Stimulated activated CD4-positive, alpha-beta T cell treated with anti-CD3 and anti-CD28 coated beads, Interleukin-1b, Interleukin-23, amount 100 ng/mL, for 1 hour (primary cell): ENCODE results near the gene CAPN5.

Experiments used
- DNase-seq, 2 donors: peaks; one replicate each; pipeline ENCODE4 v3.0.0-alpha.2; 2020; ENCODE audit warnings: low read depth in 2 of 2

CAPN5 gene

GRCh38 chr11:77100166-77101042 is 33.6 kb downstream of the CAPN5 start:
- no peak for DNase-seq

DNA sequence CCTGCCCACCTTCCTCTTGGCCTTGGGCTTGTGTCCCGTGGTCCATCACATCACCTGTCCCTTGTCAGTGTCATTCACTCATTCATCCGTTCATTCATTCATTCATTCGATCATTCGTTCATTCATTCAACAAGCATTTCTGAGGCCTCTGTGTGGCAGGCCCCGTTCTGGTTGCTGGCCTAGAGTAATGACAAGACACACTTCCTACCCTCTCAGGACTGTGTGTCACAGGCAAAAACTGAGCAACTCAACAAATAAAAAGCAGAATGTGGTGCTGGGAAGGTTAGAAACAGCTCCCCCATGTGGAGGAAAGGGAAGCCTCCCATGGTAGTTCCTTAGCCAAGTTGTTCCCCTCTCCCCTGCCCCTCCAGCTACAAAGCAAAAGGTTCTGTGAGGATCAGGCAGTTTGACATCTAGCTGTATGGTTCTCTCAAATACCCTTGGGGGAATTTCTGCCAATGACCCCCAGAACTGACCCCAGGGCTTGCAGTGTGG is 34.3 kb downstream of the CAPN5 start:
- DNase-seq = no peak

DNA sequence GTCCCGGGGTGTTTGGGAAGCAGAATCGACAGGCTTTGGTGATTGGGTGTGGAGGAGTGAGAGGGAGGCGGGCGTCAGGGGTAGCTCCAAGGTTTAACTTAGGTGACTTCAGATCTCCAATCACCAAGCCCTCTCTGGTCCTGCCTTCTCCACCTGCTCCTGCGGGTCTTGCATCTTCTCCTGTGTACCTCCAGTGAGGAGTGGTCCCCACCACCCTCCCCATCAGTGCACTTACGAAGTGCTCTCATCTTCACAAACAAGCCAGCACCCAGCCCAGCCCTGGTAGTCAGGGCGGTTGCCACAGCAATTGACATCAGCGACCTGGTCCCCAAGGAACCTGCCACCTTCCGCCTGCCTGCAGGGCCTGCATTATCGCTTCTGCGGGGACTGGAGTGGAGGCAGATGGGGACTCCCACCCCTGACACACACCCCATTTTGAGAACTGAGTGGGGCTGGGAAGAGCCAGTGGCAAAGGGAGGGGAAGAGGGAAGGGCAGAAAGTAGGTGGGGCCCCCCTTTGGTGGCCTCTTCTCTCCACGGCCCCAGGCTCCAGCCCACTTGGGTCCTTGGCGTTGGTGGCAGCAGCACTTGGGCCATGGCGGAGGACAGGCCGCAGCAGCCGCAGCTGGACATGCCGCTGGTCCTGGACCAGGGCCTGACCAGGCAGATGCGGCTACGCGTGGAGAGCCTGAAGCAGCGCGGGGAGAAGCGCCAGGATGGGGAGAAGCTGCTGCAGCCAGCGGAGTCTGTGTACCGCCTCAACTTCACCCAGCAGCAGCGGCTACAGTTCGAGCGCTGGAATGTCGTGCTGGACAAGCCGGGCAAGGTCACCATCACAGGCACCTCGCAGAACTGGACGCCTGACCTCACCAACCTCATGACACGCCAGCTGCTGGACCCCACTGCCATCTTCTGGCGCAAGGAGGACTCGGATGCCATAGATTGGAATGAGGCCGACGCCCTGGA is 35.8 kb downstream of the CAPN5 start, which contains the start of gene OMP:
OMP (plus strand) TSS at position 595 of the 965 bp plus-strand sequence; CDS start at position 595, 0 bp downstream.
- DNase-seq = no peak

GRCh38 chr11:77103319-77103718 is 36.5 kb downstream of the CAPN5 start:
- no peak for DNase-seq

- no peak for DNase-seq
Observed at GRCh38 chr11:77104727-77105126, 38.0 kb downstream of the CAPN5 start.

DNA sequence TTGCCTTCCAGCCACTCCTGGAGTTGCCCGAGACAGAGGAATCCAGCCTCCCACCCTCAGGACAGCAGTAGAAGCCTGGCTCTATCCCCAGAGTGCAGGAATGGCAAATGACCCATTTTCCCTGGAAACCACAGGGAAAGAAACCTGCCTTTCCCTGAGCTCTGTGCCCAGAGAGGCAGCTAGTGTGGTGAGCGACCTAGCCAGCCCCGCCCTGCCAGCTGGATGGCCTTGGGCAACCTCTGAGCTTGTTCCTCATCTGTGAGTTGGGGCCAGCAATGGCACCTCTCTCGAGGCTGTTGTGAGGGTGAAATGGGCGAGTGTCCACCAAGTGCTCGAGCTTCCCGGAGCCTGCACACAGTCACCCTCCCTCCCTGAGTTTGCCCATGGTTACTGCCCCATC is 39.5 kb downstream of the CAPN5 start:
- no peak for DNase-seq

DNA sequence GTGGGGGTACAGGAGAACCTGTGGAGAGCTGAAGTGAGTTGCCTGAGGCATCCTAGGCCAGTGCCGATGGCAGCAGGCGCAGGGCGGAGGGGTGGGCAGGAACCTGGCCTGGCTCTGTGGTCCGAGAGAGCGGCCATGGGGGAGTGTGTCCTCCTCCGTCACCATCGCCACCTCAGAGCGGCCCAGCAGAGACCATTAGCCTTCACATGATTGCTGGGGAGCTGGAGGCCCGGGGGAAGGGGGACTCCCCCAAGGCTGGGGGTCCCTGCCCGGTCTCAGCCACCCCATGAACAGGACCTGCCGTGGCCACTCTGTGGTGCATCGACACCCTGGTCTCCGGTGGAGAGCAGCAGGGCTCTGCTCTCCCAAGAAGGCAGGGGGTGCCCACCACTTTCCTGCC is 40.0 kb downstream of the CAPN5 start:
- DNase-seq = no peak

GRCh38 chr11:77107950-77108349 is 41.2 kb downstream of the CAPN5 start:
- no peak for DNase-seq

DNA sequence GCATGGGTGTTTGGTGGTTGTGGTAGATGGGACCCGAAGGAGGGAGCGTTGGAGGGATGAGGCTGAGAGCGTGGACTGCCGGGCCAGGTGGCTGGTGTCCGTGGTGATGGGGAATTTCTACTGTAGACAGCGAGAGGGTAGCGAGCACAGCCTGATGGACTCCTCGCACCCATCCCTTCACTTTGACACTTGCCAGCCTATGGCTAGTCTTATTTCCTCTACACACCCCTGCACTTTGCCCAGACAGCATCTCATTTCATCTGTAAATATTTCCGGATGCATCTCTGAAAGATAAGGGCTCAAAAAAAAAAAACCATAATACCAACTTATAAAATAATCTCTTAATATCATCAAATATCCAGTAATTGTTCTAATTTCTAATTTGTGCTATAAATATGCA is 41.7 kb downstream of the CAPN5 start:
- DNase-seq = no peak

DNA sequence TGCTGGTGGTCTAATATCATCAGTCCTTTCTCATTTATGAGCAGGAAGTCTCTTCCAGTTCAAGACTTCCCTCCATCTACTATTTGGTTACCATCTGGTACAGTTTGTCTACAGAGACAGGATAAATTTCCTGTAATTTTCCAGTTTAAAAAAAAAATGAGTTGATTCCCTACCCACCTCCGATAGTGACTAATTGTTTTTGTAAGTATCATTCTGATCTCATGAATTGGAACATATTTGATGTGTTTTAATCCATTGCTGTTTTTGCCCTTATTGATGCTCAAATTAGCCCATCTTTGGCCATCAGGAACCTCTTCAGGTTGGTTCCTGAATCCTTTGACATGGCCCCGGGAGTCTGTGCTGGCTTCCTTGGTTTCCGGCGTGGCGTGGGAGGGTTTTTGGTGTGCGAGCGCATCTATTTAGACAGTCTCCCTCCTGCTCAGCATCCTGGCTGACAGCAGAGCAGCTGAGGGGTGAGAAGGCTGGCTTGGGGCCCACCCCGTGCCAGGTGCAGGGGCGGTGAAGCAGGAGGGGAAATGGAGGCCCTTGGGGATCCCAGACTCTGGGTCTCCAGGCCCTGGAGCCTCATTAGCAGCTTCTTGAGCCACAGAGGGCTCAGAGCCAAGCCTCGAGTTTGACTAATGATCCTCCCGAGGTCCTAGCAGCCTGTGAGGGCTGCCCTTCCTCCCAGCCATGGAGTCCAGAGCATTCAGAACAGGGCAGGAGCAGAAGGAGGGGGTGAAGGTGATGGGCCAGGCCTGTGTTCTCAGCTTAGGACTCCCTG is 42.7 kb downstream of the CAPN5 start:
- DNase-seq = no peak

- DNase-seq = no peak
Observed at GRCh38 chr11:77110836-77111235, 44.1 kb downstream of the CAPN5 start.

DNA sequence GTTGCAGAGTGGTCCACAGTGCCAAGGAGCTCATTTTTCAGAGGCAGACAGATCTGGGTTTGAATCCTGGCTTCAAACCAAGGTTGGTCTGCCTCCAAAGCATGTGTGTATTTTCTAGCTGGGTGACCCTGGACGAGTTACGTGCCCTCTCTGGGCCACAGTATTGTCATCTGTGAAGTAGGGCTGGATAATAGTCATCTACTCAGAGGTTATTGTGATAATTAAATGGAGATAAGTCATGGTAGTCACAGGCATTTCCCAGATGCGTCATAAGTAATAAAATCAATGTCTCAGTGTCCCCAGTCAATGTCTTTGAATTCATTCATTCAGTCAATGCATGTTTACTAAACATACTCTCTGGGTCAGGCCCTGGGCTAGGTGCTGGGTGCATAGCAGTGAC is 44.5 kb downstream of the CAPN5 start:
- no peak for DNase-seq

DNA sequence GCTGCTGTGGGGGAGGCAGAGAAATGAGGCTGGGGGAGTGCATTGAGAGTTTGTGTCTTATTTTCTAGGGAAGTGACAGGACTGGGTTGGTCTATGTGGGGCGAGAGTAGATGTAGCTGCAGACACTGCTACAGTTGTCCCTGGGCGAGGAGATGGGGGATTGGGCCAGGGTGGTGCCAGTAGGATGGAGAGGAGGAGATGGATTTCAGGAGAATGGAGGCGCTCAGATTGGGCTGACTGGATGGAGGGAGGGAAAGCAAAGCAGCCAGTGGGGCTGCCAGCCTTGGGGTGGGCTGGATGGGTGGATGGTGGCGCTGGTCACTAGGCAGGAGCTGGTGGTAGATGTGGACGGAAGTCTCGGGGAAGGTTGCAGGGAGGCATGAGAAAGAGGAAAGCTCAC is 45.2 kb downstream of the CAPN5 start:
- DNase-seq = no peak

- DNase-seq = no peak
Observed at GRCh38 chr11:77112641-77113381, 46.0 kb downstream of the CAPN5 start.

DNA sequence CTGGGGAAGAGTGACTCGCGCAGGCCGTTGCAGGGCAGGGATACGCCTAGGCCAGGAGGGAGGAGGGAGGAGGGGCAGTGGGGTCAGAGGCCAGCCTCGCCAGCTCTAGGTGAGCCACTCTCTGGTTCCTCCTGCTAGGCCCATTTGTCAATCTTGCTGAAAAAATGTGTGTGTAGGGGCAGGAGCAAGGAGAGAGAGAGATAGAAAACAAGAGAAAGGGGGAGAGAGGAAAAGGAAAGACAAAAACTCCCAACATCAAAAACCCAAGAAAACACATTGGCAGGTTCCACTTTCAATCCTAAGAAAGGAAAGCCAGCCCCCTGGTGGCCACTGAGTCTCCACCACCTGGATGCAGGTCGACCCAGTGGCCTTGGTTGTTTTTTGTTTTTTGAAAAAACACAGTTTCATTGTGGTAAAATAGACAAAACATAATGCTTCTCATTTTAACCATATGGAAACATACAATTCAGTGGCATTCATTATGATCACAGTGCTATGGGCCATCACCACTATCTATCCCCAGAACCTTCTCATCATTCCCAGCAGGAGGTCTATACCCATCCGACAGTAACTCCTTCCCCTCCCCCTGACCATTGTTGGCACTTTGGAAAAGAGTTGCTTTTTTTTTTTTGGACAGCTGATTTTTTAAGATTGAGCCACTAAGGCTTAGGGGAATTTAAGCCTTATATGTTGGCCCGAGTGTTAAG is 46.8 kb downstream of the CAPN5 start:
- DNase-seq = no peak

- DNase-seq = no peak
Observed at GRCh38 chr11:77114089-77114463, 47.3 kb downstream of the CAPN5 start.

DNA sequence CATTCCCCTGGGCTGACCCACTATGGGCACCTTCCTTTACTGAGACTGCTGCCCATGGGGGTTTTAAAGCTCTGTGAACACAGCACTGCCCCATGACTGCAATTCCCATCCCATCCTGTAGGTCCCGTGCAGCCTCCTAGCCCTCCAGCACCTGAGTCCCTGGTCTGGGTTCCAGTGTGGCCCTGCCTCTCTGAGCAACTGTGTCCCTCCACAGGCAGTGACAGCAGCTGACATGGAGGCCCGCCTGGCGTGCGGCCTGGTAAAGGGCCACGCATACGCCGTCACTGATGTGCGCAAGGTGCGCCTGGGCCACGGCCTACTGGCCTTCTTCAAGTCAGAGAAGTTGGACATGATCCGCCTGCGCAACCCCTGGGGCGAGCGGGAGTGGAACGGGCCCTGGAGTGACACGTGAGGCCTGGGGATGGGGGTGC is 48.4 kb downstream of the CAPN5 start:
- DNase-seq = no peak

DNA sequence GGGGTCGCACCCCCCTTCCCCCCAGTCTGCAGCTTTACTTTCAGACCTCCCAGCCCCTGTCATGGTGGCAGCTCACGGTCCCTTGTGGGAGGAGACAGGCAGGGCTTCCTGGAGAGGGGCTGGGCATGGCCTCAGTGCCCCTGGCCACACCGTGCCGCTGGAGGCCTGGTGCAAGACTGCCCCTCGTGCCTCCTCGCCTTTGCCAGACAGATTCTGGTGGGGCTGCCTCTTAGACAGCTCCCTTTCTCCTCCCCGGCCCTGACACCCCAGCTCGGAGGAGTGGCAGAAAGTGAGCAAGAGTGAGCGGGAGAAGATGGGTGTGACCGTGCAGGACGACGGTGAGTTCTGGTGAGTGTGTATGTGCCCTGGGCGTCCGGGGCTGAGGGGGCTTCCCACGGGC is 49.2 kb downstream of the CAPN5 start:
- no peak for DNase-seq

DNA sequence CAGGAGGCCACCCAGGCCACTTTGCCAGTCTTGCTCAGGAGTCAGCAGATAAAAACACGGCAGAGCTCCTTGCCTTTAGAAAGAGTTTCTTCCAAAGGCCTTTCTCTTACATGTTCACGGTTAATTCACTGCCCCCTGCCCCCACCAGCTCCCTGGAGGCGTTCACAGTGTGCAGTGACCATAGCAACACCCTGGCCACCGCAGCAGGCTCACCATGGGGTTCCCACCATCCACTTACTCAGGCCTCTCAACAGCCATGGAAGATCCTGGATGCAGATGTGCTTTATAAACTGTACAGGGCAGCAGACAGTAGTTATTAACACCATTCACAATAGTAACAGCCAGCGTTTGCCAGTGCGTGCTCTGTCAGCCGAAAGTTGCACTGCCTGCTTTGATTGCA is 50.7 kb downstream of the CAPN5 start:
- DNase-seq = no peak

- DNase-seq = no peak
Observed at GRCh38 chr11:77118086-77118485, 51.3 kb downstream of the CAPN5 start.
